ENCODE data around the gene KIF21B.
"Not testable (repeated sequence)": the region's sequence is repeated elsewhere in the genome, so short reads cannot be mapped to it uniquely, and the experiment has no call there.

DNA sequence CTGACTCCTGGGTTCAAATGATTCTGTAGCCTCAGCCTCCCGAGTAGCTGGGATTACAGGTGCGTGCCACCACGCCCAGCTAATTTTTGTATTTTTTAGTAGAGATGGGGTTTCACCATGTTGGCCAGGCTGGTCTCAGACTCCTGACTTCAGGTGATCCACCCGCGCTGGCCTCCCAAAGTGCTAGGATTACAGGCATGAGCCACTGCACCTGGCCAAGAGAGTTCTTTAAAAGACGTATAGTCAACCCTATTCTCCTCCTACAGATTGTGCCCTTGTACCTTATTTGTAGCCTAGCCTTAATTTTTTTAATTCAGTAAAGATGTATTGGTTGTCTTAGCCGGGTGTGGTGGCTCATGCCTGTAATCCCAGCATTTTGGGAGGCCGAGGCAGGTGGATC, 93.2 kb downstream of the KIF21B start:
- not testable (repeated sequence) for TF ChIP-seq CTCF, POLR2A (IDR thresholded peaks at IDR 0.05)

Measured in thyroid gland (tissue), 4 donors.